Central memory CD4-positive, alpha-beta T cell (primary cell): ENCODE data around the gene PPM1B.

Source experiments
- DNase-seq: peaks from one replicate; pipeline ENCODE4 v3.0.0; 2022

The PPM1B gene

GRCh38 chr2:44267269-44267795 lies 98.7 kb downstream of the PPM1B start:
- DNase-seq: no peak

DNA sequence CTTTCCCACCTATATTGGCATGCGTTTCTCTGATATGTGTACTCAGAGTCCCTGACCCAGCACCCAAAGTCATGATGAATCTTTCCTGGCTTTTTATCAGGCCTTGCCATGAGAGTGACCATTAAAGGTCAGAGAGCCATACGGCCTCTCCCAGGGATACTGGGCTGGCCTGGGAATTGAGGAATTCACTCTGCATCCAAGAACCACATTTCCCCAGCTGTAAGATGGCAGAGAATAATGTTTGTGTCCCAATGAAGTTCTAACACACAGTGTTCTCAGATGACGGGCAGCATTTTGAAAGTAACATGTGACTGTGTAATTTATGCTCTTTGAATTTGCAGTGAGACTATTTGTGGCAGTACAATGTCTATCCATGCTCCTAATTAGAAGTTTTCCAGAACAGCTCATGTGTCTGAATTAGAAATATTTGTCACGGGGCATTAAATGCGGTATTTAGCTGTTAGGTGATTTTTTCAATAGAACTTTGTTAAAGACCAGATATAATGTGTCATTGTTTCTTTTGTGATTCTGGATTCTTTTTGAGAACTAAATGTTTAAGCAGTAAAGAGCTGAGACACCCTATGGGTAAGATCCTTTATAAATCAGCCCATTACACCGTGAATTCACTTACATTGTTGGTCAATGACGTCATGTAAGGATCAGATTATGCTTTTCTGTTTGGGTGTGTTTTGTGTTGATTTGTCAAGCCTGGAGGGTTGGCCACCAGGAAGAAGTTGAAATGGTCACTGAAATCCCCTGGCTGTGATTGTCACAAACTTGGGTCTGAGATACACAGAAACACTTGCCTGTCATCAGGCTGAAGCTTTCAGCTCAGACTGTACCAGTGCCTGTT lies 99.3 kb downstream of the PPM1B start:
- DNase-seq: no peak

- no peak for DNase-seq
Observed at GRCh38 chr2:44269831-44270230, 101.2 kb downstream of the PPM1B start.

DNA sequence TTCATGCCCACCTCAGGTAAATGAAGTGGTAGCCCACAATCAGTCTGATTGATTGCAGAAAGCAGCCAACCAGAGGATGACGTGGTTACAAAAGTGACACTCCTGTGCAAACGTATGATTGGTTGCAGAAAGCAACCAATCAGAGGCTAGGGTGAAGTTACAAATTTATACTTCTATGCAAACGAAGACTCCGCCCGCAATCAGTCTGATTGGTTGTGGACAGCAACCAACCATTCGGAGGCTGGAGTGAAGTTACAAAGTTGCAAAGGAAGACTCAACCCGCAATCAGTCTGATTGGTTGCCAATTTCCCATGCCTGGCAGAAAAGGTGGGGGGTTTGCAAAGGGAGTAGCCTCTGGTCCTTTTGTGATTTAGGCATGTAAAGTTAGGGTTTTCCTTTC lies 102.6 kb downstream of the PPM1B start:
- DNase-seq: no peak

DNA sequence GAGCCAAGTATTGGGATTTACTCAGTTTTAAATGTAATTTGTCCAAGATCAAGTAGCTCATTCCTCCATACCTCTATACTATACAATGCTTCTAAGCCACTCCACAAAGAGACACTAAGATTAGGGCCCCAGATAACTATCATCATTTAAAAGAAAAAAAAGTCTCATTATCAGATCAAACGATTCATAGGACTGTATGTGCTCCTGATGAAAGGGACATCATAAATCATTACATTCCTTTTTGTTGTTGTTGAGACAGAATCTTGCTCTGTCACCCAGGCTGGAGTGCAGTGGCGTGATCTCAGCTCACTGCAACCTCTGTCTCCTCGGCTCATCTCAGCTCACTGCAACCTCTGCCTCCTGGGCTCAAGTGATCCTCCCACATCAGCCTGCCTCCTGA lies 104.4 kb downstream of the PPM1B start:
- DNase-seq: no peak

GRCh38 chr2:44273596-44273995 lies 104.9 kb downstream of the PPM1B start:
- no peak for DNase-seq

- no peak for DNase-seq
Observed at GRCh38 chr2:44275927-44276303, 107.2 kb downstream of the PPM1B start.

DNA sequence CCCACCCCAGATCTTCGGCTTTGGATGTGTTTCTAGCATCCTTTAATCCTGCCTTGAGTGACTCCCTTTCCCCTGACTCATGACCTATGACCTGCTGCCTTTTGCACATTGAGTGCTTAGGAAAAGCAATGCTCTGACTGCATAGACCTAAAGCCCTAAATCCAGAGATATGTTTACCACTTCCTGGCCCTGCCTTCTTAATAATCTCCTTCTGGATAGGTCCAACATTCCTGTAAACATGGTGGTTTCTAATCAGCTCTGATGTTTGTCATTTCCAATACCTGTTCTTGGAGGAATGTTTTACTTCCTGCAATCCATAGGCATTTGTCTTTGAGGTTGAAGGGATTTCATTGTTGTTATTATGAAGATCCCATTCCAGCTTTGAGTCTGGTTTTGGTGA lies 108.9 kb downstream of the PPM1B start:
- no peak for DNase-seq

- DNase-seq: no peak
Observed at GRCh38 chr2:44280869-44281268, 112.2 kb downstream of the PPM1B start.
